Measurements from ENCODE around the gene CDC42EP2. TPM values are rescaled to one million over a fixed set of nuclear protein-coding genes. Genes with fewer than 3 reads are reported as not detected.

CDC42EP2 gene
- total and polyA plus RNA-seq, 2 of the 13 experiments (the other 11 are each of a cell fraction or from before 2014, with no cell fraction given): 2.3 to 7.1 TPM

- TF ChIP-seq ZNF142 (CRISPR knock-in tag; IDR thresholded peaks at IDR 0.05): 0 out of 2 replicates have a peak, but pooled peaks have one; percentile 62
- TF ChIP-seq ZNF883 (CRISPR knock-in tag; IDR thresholded peaks at IDR 0.05; ENCODE audit: not compliant biosample characterization): no peak
- peak; percentile 29; the same call in 1 of the 2 replicates for TF ChIP-seq ZFP82 (CRISPR knock-in tag; IDR thresholded peaks at IDR 0.05; ENCODE audit: borderline replicate concordance)
- TF ChIP-seq CREBL2 (CRISPR knock-in tag; IDR thresholded peaks at IDR 0.05; ENCODE audit: borderline replicate concordance): no peak
- TF ChIP-seq, protein P1, sequence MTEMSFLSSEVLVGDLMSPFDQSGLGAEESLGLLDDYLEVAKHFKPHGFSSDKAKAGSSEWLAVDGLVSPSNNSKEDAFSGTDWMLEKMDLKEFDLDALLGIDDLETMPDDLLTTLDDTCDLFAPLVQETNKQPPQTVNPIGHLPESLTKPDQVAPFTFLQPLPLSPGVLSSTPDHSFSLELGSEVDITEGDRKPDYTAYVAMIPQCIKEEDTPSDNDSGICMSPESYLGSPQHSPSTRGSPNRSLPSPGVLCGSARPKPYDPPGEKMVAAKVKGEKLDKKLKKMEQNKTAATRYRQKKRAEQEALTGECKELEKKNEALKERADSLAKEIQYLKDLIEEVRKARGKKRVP (CRISPR knock-in tag; IDR thresholded peaks at IDR 0.05): no peak; a peak in 1 of 4 replicates
- no peak for TF ChIP-seq ZNF180 (CRISPR knock-in tag; IDR thresholded peaks at IDR 0.05; ENCODE audit: borderline replicate concordance, low read depth)
- no peak; the same call in 1 of the 2 replicates for TF ChIP-seq ZNF788 (CRISPR knock-in tag; IDR thresholded peaks at IDR 0.05; ENCODE audit: borderline replicate concordance)
- no peak for TF ChIP-seq ZNF652 (CRISPR knock-in tag; IDR thresholded peaks at IDR 0.05; ENCODE audit: borderline replicate concordance, low read depth)
- TF ChIP-seq ZNF441 (CRISPR knock-in tag; IDR thresholded peaks at IDR 0.05; ENCODE audit: borderline replicate concordance): peak; percentile 74; the same call in 1 of the 2 replicates
- TF ChIP-seq ZBTB7A (CRISPR knock-in tag; IDR thresholded peaks at IDR 0.05): 0 out of 2 replicates have a peak, but pooled peaks have one; percentile 26
- peak; percentile 39; the same call in 1 of the 2 replicates for TF ChIP-seq KDM5B (CRISPR knock-in tag; IDR thresholded peaks at IDR 0.05; ENCODE audit: borderline replicate concordance)
- no peak for TF ChIP-seq TCF7 (IDR thresholded peaks at IDR 0.05; ENCODE audit: low read depth)
- no peak for TF ChIP-seq KAT8 (CRISPR knock-in tag; IDR thresholded peaks at IDR 0.05)
- no peak for TF ChIP-seq MYNN (CRISPR knock-in tag; IDR thresholded peaks at IDR 0.05; ENCODE audit: low read depth)
- TF ChIP-seq TP53 (CRISPR knock-in tag; conservative IDR thresholded peaks at IDR 0.05): no peak
- TF ChIP-seq BRCA1 (CRISPR knock-in tag; IDR thresholded peaks at IDR 0.05): 0 out of 2 replicates have a peak, but pooled peaks have one; percentile 53
- TF ChIP-seq, protein P2, sequence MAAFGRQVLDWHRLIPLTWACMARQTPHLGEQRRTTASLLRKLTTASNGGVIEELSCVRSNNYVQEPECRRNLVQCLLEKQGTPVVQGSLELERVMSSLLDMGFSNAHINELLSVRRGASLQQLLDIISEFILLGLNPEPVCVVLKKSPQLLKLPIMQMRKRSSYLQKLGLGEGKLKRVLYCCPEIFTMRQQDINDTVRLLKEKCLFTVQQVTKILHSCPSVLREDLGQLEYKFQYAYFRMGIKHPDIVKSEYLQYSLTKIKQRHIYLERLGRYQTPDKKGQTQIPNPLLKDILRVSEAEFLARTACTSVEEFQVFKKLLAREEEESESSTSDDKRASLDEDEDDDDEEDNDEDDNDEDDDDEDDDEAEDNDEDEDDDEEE (CRISPR knock-in tag; IDR thresholded peaks at IDR 0.05): no peak
- TF ChIP-seq, protein P3, sequence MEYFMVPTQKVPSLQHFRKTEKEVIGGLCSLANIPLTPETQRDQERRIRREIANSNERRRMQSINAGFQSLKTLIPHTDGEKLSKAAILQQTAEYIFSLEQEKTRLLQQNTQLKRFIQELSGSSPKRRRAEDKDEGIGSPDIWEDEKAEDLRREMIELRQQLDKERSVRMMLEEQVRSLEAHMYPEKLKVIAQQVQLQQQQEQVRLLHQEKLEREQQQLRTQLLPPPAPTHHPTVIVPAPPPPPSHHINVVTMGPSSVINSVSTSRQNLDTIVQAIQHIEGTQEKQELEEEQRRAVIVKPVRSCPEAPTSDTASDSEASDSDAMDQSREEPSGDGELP (IDR thresholded peaks at IDR 0.05; ENCODE audit: borderline replicate concordance, low read depth): no peak
- TF ChIP-seq FOXK2 (IDR thresholded peaks at IDR 0.05): no peak
- TF ChIP-seq SRF (IDR thresholded peaks at IDR 0.05; ENCODE audit: low read depth, low read length): no peak
Measured at GRCh38 chr11:65314501-65315203, at the start of gene CDC42EP2 (continued).
